Measurements from ENCODE around the gene IFT74. TPM values are rescaled to one million over a fixed set of nuclear protein-coding genes. Genes with fewer than 3 reads are reported as not detected.

Gene IFT74
- total RNA-seq, 1 experiment from 2014 or later = 6.0 TPM

DNA sequence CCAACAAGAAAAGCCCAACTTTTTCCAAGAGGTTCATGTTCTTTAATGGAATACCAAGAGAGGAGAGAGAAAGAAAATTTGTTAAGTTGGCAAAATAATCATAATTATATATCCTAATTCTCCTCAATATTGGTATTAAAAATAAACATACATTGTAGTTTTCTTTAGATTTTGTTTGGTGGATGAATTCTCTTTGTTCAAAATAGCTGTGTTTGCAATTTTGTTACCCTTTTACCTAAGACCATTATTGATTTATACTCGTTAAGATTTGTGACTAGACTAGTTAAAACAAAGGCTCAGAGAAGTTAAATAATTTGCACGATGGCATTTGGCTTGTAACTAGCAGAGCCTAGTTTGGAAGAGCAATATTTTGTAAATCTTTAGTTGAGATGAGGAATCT, 39.6 kb downstream of the IFT74 start:
- no peaks in the 10 kb centered on the region for H3K9me3 ChIP-seq (ENCODE audit: control insufficient read depth, insufficient read depth, low read depth, low read length)
- ChIA-PET CTCF (no interaction called here), POLR2A (no interaction called here)
- no peak overlapping the region for H3K27ac ChIP-seq (ENCODE audit: low read length)
- ATAC-seq = no peak
- no peaks in the 10 kb centered on the region for H3K27me3 ChIP-seq (ENCODE audit: control insufficient read depth, insufficient read depth, low read length)
- H3K4me3 ChIP-seq (ENCODE audit: low read depth in 2 of 2, low read length in 2 of 2) = no peak overlapping the region
- BruUV-seq (replicated peaks) = no TSS peak
- DNase-seq (ENCODE audit: low read depth, low spot score) = no peak
- H3K36me3 ChIP-seq (ENCODE audit: control insufficient read depth, insufficient read depth, low read length) = no peaks in the 10 kb centered on the region
- intact Hi-C loops (cut with micrococcal nuclease; ENCODE audit: unreplicated experiment) = no loop called here
- no peak for TF ChIP-seq TCF7L2 (IDR thresholded peaks at IDR 0.05; ENCODE audit: low read depth, low read length)
- no peak for TF ChIP-seq SIN3A (IDR thresholded peaks at IDR 0.05; ENCODE audit: borderline replicate concordance, insufficient read depth, low read depth, low read length)
- TF ChIP-seq POLR2AphosphoS5 (IDR thresholded peaks at IDR 0.05; ENCODE audit: low read depth, low read length) = no peak
- TF ChIP-seq, protein P1, sequence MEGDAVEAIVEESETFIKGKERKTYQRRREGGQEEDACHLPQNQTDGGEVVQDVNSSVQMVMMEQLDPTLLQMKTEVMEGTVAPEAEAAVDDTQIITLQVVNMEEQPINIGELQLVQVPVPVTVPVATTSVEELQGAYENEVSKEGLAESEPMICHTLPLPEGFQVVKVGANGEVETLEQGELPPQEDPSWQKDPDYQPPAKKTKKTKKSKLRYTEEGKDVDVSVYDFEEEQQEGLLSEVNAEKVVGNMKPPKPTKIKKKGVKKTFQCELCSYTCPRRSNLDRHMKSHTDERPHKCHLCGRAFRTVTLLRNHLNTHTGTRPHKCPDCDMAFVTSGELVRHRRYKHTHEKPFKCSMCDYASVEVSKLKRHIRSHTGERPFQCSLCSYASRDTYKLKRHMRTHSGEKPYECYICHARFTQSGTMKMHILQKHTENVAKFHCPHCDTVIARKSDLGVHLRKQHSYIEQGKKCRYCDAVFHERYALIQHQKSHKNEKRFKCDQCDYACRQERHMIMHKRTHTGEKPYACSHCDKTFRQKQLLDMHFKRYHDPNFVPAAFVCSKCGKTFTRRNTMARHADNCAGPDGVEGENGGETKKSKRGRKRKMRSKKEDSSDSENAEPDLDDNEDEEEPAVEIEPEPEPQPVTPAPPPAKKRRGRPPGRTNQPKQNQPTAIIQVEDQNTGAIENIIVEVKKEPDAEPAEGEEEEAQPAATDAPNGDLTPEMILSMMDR (IDR thresholded peaks at IDR 0.05) = no peak
- TF ChIP-seq, protein P2, sequence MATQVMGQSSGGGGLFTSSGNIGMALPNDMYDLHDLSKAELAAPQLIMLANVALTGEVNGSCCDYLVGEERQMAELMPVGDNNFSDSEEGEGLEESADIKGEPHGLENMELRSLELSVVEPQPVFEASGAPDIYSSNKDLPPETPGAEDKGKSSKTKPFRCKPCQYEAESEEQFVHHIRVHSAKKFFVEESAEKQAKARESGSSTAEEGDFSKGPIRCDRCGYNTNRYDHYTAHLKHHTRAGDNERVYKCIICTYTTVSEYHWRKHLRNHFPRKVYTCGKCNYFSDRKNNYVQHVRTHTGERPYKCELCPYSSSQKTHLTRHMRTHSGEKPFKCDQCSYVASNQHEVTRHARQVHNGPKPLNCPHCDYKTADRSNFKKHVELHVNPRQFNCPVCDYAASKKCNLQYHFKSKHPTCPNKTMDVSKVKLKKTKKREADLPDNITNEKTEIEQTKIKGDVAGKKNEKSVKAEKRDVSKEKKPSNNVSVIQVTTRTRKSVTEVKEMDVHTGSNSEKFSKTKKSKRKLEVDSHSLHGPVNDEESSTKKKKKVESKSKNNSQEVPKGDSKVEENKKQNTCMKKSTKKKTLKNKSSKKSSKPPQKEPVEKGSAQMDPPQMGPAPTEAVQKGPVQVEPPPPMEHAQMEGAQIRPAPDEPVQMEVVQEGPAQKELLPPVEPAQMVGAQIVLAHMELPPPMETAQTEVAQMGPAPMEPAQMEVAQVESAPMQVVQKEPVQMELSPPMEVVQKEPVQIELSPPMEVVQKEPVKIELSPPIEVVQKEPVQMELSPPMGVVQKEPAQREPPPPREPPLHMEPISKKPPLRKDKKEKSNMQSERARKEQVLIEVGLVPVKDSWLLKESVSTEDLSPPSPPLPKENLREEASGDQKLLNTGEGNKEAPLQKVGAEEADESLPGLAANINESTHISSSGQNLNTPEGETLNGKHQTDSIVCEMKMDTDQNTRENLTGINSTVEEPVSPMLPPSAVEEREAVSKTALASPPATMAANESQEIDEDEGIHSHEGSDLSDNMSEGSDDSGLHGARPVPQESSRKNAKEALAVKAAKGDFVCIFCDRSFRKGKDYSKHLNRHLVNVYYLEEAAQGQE (IDR thresholded peaks at IDR 0.05; ENCODE audit: insufficient read depth in 1 of 2, low read depth in 2 of 2, low read length in 1 of 2) = no peak
- H3K4me1 ChIP-seq (ENCODE audit: control insufficient read depth, insufficient read depth, low read length) = no peaks in the 10 kb centered on the region
- in situ Hi-C loops (cut with HindIII; ENCODE audit: low pct_unique_long_range_greater_than_20kb, low sequenced_read_pairs) = no loop called here

DNA sequence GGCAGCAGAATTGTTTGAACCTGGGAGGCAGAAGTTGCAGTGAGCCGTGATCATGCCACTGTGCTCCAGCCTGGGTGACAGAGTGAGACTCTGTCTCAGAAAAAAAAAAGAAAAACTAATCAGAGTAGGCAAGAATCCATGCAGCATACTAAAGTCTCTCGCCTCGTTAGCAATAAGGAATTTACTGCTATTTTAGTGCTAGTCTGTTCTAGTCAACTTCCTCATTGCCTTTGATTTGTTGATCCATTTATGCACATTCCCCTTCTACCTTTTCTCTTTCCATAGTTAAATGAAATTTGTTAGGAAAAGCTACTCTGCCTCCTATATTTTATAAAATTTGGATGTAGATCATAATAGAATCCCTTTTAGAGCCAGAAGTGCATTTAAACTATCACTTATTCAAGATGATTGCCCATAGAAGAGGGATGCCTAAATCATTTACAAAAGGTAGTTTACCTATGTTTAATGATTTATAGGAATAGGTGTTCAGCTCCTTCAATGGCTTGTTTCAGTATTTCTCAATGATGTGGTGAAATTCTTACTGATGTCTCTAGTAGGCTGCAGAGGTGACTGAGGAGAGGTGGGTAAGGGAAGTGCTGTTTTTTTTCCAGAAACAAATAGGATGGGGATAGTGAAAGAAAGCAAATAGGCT, 47.3 kb downstream of the IFT74 start:
- ChIA-PET POLR2A (no interaction called here), CTCF (no interaction called here)
- TF ChIP-seq, protein P2 (IDR thresholded peaks at IDR 0.05; ENCODE audit: insufficient read depth in 1 of 2, low read depth in 2 of 2, low read length in 1 of 2) = no peak
- TF ChIP-seq TCF7L2 (IDR thresholded peaks at IDR 0.05; ENCODE audit: low read depth, low read length) (no peak), SIN3A (IDR thresholded peaks at IDR 0.05; ENCODE audit: borderline replicate concordance, insufficient read depth, low read depth, low read length) (no peak), POLR2AphosphoS5 (IDR thresholded peaks at IDR 0.05; ENCODE audit: low read depth, low read length) (no peak)
- TF ChIP-seq, protein P1 (IDR thresholded peaks at IDR 0.05) = no peak
- Histone ChIP-seq H3K9me3 (ENCODE audit: control insufficient read depth, insufficient read depth, low read depth, low read length) (no peaks in the 10 kb centered on the region), H3K36me3 (ENCODE audit: control insufficient read depth, insufficient read depth, low read length) (no peaks in the 10 kb centered on the region), H3K4me1 (ENCODE audit: control insufficient read depth, insufficient read depth, low read length) (no peaks in the 10 kb centered on the region), H3K4me3 (ENCODE audit: low read depth in 2 of 2, low read length in 2 of 2) (no peak overlapping the region), H3K27me3 (ENCODE audit: control insufficient read depth, insufficient read depth, low read length) (no peaks in the 10 kb centered on the region), H3K27ac (ENCODE audit: low read length) (no peak overlapping the region)
- ATAC-seq = no peak
- in situ Hi-C loops (cut with HindIII; ENCODE audit: low pct_unique_long_range_greater_than_20kb, low sequenced_read_pairs) = no loop called here
- no peak for DNase-seq (ENCODE audit: low read depth, low spot score)
- intact Hi-C loops (cut with micrococcal nuclease; ENCODE audit: unreplicated experiment) = no loop called here
- BruUV-seq (replicated peaks) = no TSS peak
